Endothelial cell of hepatic sinusoid (primary cell): Measurements from ENCODE around the gene DESI2.
"Not testable (repeated sequence)": the region's sequence is repeated elsewhere in the genome, so short reads cannot be mapped to it uniquely, and the experiment has no call there.

ENCODE experiments used
- in situ Hi-C: cut with HindIII; loops from 2 replicates; pipeline ENCODE4 v1.10.0; 2017; ENCODE audit warnings: low sequenced_read_pairs

The DESI2 gene

GRCh38 chr1:244740027-244740617 lies 87.2 kb downstream of the DESI2 start:
- in situ Hi-C loops: not testable (repeated sequence)

GRCh38 chr1:244741692-244742091 lies 88.8 kb downstream of the DESI2 start:
- in situ Hi-C loops: no loop called here

- in situ Hi-C loops: loop anchor here (10.0 kb wide), 1 partner anchor 125 kb away; no protein-coding TSS in a partner anchor
These were observed 96.5 kb downstream of the DESI2 start for GRCh38 chr1:244749230-244750016.

GRCh38 chr1:244751271-244751895 lies 98.5 kb downstream of the DESI2 start:
- in situ Hi-C loops: loop anchor here (10.0 kb wide), 1 partner anchor 127 kb away; no protein-coding TSS in a partner anchor

GRCh38 chr1:244755673-244756072 lies 102.7 kb downstream of the DESI2 start:
- in situ Hi-C loops: loop anchor here (10.0 kb wide), 1 partner anchor 131 kb away; no protein-coding TSS in a partner anchor

- in situ Hi-C loops: loop anchor here (10.0 kb wide), 1 partner anchor 133 kb away; no protein-coding TSS in a partner anchor
These were observed 104.4 kb downstream of the DESI2 start for GRCh38 chr1:244757091-244757939.
